LNCAP (cell line): Measurements from ENCODE around the gene UBE2L5.

Experiments used
- CTCF ChIP-seq: fragments of 450-650 bp; IDR thresholded peaks from 2 replicates; pipeline ENCODE4 v1.5.1; 2017; ENCODE audit warnings: mild to moderate bottlenecking

UBE2L5 gene

GRCh38 chr13:30422054-30422839 lies at the start of gene UBE2L5:
UBE2L5 (plus strand) TSS chr13:30422493; CDS start chr13:30427991, 5,498 bp downstream.
- no peak for TF ChIP-seq CTCF

- TF ChIP-seq CTCF, result no peak
These were observed 48.6 kb upstream of the UBE2L5 start for GRCh38 chr13:30373727-30374126.

DNA sequence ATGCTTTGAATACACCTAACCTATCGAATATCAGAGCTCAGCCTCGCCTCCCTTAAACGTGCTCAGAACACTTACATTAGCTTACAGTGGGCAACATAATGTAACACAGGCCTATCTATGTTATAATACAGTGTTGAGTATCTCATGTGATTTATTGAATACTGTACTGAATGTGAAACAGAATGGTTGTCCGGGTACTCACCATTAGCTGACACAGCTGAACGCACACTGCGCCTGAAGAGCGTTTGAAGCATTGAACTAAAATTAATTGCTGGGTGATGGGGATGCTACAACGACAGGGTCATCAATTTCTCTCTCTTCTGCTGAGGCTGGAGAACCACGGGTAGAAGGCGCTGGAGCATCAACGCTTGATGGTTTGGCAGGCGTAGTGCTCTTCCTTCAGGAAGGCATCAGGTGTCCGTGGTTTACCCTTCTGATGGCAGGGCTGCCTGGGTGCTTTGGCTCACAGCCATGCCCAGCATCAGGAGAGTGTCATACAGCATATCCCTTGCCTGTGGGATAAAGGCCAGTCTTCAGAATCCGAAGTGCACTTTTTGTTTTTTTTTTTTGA lies 46.9 kb upstream of the UBE2L5 start:
- no peak for TF ChIP-seq CTCF

DNA sequence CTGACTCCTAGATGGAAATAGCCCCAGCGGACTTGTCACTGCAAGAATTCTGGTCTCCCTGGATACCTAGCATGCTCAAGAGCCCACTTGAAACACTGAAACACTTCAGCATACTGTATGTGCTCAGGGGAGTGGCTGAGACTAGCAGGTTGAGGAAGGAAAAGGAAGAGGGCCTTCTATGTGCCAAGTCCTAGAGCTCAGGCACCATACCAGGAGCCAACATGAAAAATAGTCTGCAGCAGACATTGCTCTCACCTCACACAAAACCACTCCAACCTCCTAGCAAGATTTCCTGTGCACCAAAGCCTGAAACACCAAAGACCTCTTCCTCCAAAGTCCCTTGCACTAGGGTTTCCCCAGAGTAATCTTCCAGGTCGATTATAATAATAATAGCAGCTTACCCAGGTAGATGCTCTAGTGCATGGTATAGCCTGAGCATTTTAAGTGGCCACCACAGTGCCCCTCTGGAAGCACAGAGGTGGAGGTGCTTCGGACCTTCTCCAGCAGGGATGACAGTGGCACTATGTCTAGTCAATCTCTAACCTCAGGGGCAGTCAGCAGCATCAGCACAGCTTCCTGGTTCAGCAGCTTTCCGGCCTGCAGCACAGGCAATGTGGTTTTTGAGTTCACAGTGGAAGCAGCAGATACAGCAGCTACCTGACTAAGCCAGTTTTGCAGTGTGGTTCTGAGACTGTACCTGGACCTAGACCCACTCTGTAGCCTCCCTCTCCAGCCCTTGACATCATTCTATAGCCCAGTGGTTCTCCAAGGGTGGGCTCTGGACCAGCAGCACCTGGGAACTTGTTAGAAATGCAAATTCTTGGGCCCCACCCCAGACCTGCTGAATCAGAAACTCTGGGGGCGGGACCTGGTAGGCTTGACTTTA lies 45.6 kb upstream of the UBE2L5 start:
- TF ChIP-seq CTCF, result no peak

- TF ChIP-seq CTCF, result no peak
These were observed 45.0 kb upstream of the UBE2L5 start for GRCh38 chr13:30377312-30377685.

DNA sequence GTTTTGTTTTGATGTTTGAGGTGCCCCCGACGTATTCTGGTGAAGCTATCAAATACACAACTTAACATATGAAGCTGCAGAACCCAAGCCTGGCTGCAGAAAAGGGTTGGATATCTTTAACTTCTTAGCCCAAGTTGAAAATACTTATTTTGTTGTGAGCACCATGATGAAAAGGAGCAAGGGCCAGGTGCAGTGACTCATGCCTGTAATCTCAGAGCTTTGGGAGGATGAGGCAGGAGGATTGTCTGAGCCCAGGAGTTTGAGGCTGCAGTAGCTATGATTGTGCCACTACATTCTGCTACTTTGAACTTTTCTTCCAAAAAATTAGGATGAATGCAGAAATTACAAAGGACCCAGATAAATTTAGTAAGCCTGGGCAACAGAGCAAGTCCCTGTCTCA lies 44.1 kb upstream of the UBE2L5 start:
- no peak for TF ChIP-seq CTCF

DNA sequence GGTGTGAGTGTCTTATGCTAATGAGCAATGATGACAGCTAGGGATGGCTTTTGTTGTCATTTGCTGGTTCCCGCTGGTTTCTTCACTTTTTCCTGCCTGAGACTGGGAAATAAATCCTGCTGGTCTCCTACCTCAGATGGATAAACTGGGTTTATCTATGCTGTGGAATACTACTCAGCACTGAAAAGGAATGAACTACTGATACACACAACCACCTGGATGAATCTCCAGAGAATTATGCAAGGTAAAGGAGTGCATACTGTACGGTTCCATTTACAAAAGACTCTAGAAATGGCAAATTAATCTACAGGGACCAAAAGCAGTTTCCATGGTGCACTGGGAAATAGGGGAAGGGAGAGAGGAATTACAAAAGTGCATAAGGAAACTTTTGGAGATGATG lies 41.2 kb upstream of the UBE2L5 start:
- no peak for TF ChIP-seq CTCF
